ENCODE data around the gene PARD3B. TPM values are rescaled to one million over a fixed set of nuclear protein-coding genes. Genes with fewer than 3 reads are reported as not detected.

Gene PARD3B
- total RNA-seq, 2 donors from 2014 or later: 15.0 to 17.8 TPM

GRCh38 chr2:205003288-205003687 is 458.0 kb downstream of the PARD3B start:
- ATAC-seq: no peak

GRCh38 chr2:205010196-205010595 is 464.9 kb downstream of the PARD3B start:
- TF ChIP-seq CTCF (IDR thresholded peaks at IDR 0.05): no peak
- TF ChIP-seq POLR2A (IDR thresholded peaks at IDR 0.05): no peak
- Histone ChIP-seq H3K27ac (no peak overlapping the region), H3K9me3 (peaks cover 0 to 6% (median 0%) of the 10 kb centered on the region in 3 donors), H3K27me3 (no peaks in the 10 kb centered on the region), H3K36me3 (replicated peaks in 1 of 2; ENCODE audit: insufficient read depth in 1 of 2, low read depth in 2 of 2) (no peaks in the 10 kb centered on the region), H3K4me3 (no peak overlapping the region), H3K4me1 (no peaks in the 10 kb centered on the region)
- no peak for DNase-seq
- 83 to 88% methylated on average over 1 of the region's 1 CpG for WGBS, 2 donors
- ATAC-seq: no peak
- intact Hi-C loops (cut with DNase I): no loop called here

More at GRCh38 chr2:205003288-205003687, 458.0 kb downstream of the PARD3B start:
- H3K27ac ChIP-seq: no peak overlapping the region
- no peaks in the 10 kb centered on the region for H3K4me1 ChIP-seq
- H3K36me3 ChIP-seq (replicated peaks in 1 of 2; ENCODE audit: insufficient read depth in 1 of 2, low read depth in 2 of 2): no peaks in the 10 kb centered on the region
- intact Hi-C loops (cut with DNase I): no loop called here
- H3K9me3 ChIP-seq: peaks cover 0 to 6% (median 0%) of the 10 kb centered on the region in 3 donors
- no peaks in the 10 kb centered on the region for H3K27me3 ChIP-seq
- H3K4me3 ChIP-seq: no peak overlapping the region
- 89% methylated on average over 4 of the region's 4 CpGs for WGBS, 2 donors
- TF ChIP-seq CTCF (IDR thresholded peaks at IDR 0.05) (no peak), POLR2A (IDR thresholded peaks at IDR 0.05) (no peak)
- no peak for DNase-seq

GRCh38 chr2:205011031-205011430 is 465.8 kb downstream of the PARD3B start:
- H3K4me1 ChIP-seq: no peaks in the 10 kb centered on the region
- no peak for TF ChIP-seq POLR2A (IDR thresholded peaks at IDR 0.05)
- no peak for TF ChIP-seq CTCF (IDR thresholded peaks at IDR 0.05)
- H3K4me3 ChIP-seq: no peak overlapping the region
- 32 to 45% methylated on average over 2 of the region's 2 CpGs for WGBS, 2 donors
- peaks cover 0 to 6% (median 0%) of the 10 kb centered on the region in 3 donors for H3K9me3 ChIP-seq
- intact Hi-C loops (cut with DNase I): no loop called here
- H3K36me3 ChIP-seq (replicated peaks in 1 of 2; ENCODE audit: insufficient read depth in 1 of 2, low read depth in 2 of 2): no peaks in the 10 kb centered on the region
- no peak overlapping the region for H3K27ac ChIP-seq
- ATAC-seq (no peak), DNase-seq (no peak)
- H3K27me3 ChIP-seq: no peaks in the 10 kb centered on the region

GRCh38 chr2:205012961-205013360 is 467.7 kb downstream of the PARD3B start:
- no peaks in the 10 kb centered on the region for H3K9me3 ChIP-seq
- DNase-seq (no peak), ATAC-seq (no peak)
- H3K36me3 ChIP-seq (replicated peaks in 1 of 2; ENCODE audit: insufficient read depth in 1 of 2, low read depth in 2 of 2): no peaks in the 10 kb centered on the region
- no peak overlapping the region for H3K27ac ChIP-seq
- intact Hi-C loops (cut with DNase I): no loop called here
- H3K4me1 ChIP-seq: no peaks in the 10 kb centered on the region
- WGBS, 2 donors: 88 to 90% methylated on average over 8 of the region's 8 CpGs
- H3K27me3 ChIP-seq: no peaks in the 10 kb centered on the region
- TF ChIP-seq POLR2A (IDR thresholded peaks at IDR 0.05): no peak
- TF ChIP-seq CTCF (IDR thresholded peaks at IDR 0.05): no peak
- no peak overlapping the region for H3K4me3 ChIP-seq

GRCh38 chr2:205013586-205013985 is 468.3 kb downstream of the PARD3B start:
- Histone ChIP-seq H3K9me3 (no peaks in the 10 kb centered on the region), H3K4me3 (no peak overlapping the region), H3K36me3 (replicated peaks in 1 of 2; ENCODE audit: insufficient read depth in 1 of 2, low read depth in 2 of 2) (no peaks in the 10 kb centered on the region), H3K4me1 (no peaks in the 10 kb centered on the region), H3K27me3 (no peaks in the 10 kb centered on the region), H3K27ac (no peak overlapping the region)
- TF ChIP-seq CTCF (IDR thresholded peaks at IDR 0.05): no peak
- TF ChIP-seq POLR2A (IDR thresholded peaks at IDR 0.05): no peak
- ATAC-seq (no peak), DNase-seq (no peak)
- intact Hi-C loops (cut with DNase I): no loop called here
- 92 to 97% methylated on average over 3 of the region's 3 CpGs for WGBS, 2 donors
